Tibial nerve (tissue), 4 donors: Measurements from ENCODE around the gene PLEKHJ1.
A peak's percentile ranks its signal among the peaks of the same experiment; 100 is the strongest.

Experiments used
- EP300 ChIP-seq, 2 donors: sonication (generic); formaldehyde crosslinking; IDR thresholded peaks; one replicate each; pipeline ENCODE4 v1.6.1; 2017; ENCODE audit warnings: antibody characterized with exemption in 2 of 2, mild to moderate bottlenecking in 1 of 2
- POLR2A ChIP-seq, 2 donors: fragments of 450-650 bp; IDR thresholded peaks; one replicate each; pipeline ENCODE4 v1.6.1; 2017; ENCODE audit warnings: antibody characterized with exemption in 2 of 2, mild to moderate bottlenecking in 2 of 2, moderate library complexity in 2 of 2
- TF ChIP-seq, protein P1 (sequence below), 5 experiments: fragments of 200-600 bp in 3 of 5; fragments of 450-650 bp in 2 of 5; sonication (generic) in 3 of 5; IDR thresholded peaks; one replicate each; pipeline ENCODE4 v1.5.1; 2016 to 2019; ENCODE audit warnings: antibody characterized with exemption in 5 of 5, mild to moderate bottlenecking in 3 of 5, moderate library complexity in 2 of 5

DNA sequence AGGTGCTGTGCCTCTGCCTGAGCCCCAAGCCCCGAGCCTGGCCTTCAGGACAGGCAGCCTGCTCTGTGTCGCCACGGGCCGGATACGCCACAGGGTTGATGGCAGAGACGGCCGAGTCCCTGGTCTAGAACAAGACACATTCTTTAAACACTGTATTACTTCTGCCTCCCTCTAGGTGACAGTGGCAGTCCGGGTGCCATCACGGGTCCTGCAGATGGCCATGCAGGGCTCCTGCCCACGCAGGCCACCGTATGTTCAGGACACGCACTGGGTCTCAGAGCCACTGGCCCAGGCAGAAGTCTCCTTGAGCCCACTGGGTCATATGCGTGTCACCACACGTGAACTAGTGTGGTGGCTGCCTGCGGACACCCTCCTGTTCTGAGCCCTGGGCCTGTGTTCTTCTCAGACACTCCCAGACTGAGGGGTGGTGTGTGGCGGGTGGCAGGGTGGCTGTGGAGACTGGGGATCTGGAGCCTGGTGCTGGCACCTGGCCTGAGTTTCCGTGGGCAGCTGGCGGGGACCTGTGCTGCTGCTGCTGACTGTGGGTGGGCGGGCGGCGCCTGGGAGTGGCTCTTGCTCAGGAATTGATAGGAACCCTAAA, 4.4 kb downstream of the PLEKHJ1 start:
- TF ChIP-seq, protein P1, sequence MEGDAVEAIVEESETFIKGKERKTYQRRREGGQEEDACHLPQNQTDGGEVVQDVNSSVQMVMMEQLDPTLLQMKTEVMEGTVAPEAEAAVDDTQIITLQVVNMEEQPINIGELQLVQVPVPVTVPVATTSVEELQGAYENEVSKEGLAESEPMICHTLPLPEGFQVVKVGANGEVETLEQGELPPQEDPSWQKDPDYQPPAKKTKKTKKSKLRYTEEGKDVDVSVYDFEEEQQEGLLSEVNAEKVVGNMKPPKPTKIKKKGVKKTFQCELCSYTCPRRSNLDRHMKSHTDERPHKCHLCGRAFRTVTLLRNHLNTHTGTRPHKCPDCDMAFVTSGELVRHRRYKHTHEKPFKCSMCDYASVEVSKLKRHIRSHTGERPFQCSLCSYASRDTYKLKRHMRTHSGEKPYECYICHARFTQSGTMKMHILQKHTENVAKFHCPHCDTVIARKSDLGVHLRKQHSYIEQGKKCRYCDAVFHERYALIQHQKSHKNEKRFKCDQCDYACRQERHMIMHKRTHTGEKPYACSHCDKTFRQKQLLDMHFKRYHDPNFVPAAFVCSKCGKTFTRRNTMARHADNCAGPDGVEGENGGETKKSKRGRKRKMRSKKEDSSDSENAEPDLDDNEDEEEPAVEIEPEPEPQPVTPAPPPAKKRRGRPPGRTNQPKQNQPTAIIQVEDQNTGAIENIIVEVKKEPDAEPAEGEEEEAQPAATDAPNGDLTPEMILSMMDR (IDR thresholded peaks at IDR 0.05) = peak in 1 of 5 experiments; percentile 17
- TF ChIP-seq POLR2A (IDR thresholded peaks at IDR 0.05) = no peak
- no peak for TF ChIP-seq EP300 (IDR thresholded peaks at IDR 0.05)
